HG02943 (cell line): ENCODE measurements around the gene BAG5.

Experiments
- ATAC-seq: cut with Tn5 transposase; IDR thresholded peaks from one replicate; pipeline ENCODE4 v1.9.1; 2021; ENCODE audit warnings: mild to moderate bottlenecking, low read depth, moderate library complexity; ENCODE audit not compliant: unreplicated experiment

The BAG5 gene

GRCh38 chr14:103547941-103548462, 14.5 kb downstream of the BAG5 start:
- no peak for ATAC-seq

DNA sequence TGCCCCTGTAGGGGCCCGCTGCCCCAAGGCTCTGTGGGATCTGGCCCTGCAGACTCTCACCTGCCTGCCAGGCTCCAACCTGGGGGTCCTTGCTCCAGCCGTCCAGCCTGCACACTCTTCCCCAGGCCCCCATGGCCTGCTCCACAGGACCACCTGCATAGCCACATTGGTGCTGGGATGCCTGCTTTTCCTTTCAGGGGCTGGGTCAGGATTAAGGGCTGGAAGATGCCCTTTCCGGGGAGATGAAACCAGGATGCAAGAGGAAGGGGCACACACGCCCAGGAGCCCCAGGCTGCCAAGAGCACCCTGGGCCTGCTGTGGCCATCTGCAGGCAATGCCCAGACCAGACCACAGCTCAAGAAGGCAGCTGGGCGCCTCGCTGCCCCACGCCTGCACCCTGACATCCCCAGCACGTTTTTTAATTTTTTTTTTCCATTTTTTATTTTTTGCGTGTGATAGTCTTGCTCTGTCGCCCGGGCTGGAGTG, 15.0 kb downstream of the BAG5 start:
- no peak for ATAC-seq

GRCh38 chr14:103546652-103547454, 15.6 kb downstream of the BAG5 start:
- no peak for ATAC-seq

DNA sequence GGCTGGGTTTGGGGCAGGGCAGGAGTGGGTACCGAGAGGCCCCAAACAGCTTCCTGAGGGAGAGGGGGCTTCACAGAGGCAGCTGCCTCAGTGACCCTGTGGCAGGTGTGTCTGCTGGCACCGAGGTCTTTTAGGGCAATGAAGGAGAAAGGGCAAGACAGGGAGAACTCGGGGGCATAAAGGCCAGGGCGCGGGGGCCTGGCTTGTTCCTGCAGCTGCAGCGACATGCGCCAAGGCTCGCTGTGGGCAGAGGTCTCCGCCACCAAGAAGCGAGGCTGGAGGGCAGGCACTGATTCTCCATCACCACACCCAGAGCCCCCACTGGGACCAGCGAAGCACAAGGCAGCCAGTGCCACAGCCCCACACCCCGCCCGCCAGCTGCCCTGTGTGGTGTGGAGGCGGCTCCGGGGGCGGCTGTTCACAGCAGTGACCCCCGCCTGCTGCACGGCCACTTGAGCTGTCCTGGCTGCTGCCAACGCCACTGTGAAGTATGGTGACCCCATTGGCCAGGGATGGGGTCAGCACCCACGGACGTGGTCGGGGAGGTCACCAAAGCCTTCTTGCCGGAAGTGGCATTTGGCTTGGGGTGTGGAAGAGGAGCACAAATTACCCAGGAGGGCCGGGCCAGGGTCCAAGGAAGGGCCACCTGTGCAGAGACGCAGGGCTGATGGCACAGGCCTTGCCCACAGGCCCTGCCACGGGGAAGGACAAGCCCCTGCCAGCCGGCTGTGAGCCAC, 16.4 kb downstream of the BAG5 start:
- no peak for ATAC-seq

- ATAC-seq = no peak
These were observed 17.1 kb downstream of the BAG5 start for GRCh38 chr14:103545219-103545914.

- ATAC-seq = no peak
These were observed 17.9 kb downstream of the BAG5 start for GRCh38 chr14:103544388-103545218.

DNA sequence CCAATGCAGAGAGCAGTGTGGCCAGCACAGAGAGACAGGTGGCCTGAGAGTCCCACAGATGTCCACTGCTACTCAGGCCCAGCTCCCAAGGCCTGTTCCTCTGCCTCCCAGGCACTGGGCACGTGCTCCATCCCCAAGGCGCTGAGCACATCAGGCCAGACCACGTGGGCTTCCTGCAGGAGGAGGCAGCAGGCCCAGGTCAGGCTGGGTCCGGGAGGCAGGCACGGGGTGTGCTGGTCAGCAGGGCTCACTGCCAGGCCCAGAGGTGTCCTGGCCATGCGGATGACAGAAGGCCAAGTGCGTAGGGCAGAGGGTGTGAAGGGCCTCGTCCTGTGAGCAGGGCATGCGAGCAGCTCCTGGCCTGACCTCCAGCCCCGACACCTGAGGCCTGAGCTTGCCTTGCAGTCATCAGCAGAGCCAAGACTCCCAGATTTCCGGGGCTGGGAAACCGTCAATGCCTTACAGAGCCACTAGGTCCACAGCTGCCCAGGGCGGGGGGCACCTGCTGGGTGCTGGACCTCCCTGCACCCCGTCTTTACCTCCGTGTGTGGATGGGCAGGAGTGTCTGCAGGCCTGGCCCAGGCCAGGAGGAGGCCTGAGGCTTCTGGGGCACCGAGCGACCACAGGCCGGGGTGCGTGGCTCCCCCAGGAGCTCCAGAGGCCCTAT, 18.6 kb downstream of the BAG5 start:
- ATAC-seq = no peak

DNA sequence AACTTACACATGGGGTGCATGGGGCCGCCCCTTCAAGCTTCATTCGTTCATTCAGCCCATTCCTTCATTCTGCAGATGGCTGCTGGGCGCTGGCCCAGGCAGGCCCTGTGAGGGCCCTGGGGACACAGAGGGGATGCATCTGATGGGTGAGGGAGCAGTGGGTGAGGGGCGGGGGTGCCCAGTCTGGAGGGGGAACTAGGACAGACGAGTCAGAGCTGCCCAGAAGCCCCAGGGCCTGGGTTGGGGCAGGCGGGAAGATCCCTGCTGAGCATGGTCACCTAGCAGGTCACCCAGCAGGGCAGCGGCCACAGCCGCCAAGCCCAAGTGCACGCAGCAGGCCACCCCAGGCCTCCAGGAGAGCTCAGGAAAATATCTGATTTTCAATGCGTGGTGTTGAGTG, 19.3 kb downstream of the BAG5 start:
- ATAC-seq = no peak

- ATAC-seq = no peak
These were observed 19.8 kb downstream of the BAG5 start for GRCh38 chr14:103542605-103543088.

DNA sequence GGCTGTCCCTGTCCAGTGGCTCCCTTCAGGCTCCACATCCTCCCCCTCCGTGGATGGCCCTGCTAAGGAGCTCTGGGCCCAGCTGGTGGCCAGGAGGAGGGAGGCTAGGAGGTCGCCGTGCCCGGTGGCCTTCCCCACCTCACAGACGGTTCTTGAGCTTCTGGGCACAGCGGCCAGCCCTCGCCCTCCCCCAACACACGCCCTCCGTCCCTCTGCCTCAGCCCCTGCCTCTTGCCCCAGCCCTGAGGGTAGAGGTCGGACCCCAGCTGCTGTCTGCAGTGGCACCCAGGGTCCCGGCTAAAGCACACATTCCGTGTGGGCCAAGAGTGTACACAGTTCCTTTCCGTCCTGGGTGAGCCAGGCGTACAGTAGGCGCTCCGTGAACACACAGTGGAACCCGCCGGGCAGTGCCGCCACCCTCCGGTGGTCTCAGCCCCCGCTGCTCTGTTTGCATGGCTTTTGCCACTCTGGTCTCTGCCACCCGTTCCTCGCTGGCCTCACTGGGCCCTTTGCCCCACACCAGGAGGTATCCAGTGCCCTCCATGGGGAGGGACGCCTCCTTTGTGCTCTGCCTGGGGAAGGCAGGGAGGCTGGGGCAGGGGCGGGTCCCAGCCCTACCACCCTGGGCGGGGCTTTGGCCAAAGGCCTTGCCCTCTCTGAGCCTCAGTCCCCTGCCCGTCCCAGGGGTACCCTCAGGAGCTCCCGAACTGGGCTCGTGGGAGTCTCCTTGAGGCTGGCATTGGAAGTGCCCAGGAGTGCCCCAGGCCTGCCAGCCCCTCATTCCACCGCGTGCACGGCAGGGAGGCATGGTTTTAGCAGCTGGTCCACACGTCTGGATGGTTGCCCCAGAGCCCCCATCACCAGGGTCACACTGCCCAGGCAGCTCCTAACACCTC, 20.5 kb downstream of the BAG5 start:
- no peak for ATAC-seq

- no peak for ATAC-seq
These were observed 21.4 kb downstream of the BAG5 start for GRCh38 chr14:103540821-103541708.

DNA sequence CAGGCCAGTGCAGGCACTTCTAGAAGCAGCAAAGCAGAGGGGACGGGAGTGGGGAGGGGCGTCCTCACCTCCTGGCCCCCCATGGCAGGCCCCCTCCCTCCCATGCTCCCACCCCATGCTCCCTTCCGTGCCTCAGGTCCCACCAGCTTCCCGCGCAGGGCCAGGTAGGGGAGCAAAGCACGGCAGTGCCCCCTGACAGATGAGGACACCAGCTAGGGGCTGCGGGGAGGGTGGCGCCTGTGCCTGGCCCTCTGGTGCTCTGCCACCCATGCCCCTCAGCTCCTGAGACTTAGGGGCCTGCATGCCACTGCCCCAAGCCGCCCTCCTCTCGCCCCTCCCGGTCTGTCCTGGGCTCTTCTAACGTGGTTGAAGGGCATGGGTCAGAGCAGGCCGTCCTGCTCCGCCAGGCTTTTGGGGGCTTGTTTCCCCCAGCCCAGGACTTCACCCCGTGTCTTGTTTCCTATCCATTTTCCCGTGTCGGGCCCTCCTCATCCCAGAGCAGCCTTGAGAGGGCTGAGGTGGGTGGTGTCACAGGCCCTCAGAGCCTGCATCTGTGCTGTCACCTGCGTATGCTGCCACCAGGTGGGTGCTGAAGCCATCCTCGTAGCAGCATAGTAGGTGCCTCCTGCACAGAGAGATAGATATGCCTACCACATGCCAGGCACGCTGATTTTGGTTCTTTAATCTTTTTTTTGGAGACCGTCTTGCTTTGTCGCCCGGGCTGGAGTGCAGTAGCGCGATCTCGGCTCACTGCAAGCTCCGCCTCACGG, 23.2 kb downstream of the BAG5 start:
- ATAC-seq = no peak

DNA sequence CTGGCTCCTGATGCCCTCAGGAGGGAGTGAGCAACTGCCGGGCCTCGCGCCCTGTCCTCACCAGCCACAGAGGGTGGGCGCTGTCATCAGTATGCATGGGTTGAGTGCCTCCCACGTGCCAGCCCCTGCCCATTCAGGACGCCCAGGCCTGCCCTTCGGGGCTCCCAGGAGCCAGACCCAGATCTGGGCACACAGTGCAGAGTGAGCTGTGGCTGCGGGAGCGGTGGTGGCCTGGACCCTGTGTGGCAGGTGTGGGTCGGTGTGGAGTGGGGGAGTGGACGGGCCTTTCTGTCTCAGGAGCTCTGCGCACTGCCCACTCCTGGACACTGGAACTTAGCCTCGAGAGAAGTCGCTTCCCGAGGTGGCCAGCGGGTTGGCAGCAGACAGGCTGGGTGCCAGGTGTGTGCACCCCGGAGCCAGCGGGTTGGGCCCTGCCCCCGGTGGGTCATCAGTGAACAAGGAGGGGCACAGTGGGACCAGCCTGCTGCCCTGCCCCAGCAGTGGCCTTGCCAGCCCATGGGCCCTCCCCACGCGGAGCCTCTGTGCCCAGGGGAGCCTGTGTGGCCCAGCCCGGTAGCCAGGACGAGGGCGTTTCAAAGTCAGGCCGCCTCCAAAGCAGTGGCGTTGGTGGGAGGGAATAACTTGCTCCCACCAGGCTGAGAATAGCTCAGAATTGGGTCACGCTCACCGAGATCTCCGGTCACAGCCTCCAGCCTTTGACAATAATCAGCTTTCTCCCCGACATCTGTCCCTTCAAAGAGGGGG, 24.0 kb downstream of the BAG5 start:
- no peak for ATAC-seq

DNA sequence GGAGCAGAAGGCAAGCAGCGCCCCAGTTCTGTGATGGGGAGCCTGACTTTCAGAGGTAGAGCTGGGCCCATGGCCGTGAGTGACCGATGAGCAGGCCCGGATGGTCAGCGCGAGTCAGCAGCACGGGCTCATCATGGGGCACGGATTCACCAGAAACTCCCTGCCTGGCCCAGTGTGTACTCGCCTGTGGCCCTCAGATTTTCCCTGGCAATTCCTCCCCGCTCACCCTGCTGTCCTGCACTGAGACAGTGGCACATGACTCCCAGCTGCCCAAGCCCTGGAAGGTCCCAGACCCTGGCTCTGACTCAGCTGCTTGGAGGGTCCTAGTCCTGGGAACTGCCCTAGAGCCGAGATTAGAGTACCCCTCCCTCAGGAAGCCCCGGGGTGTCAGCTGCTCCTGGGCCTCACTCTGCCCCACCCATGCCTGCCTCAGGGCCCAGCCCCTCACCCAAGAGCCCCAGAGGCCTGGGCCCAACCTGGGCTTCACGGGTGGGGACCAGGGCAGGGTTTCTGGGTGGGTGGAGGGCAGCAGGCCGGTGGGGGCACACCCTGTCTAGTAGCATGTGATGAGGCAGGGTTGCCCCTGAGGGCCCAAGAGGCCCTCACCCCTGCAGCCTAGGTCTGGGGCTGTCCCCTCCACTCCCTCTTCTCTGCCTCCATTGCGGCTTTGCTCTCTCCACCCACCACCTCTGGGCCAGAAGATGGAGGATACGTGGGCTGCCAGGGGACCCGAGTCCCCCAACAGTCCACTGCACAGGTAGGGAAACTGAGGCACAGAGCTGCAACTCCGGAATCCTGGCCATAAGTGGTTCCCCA, 25.1 kb downstream of the BAG5 start:
- no peak for ATAC-seq

GRCh38 chr14:103536693-103537092, 25.8 kb downstream of the BAG5 start:
- no peak for ATAC-seq
